Measurements from ENCODE around the gene TEDC1.

GRCh38 chr14:105491366-105491973 is 424 bp downstream of the TEDC1 start:
- TF ChIP-seq CREB1 (CRISPR knock-in tag; IDR thresholded peaks at IDR 0.05) (no peak), TP53 (CRISPR knock-in tag; IDR thresholded peaks at IDR 0.05) (no peak), ZBTB21 (CRISPR knock-in tag; IDR thresholded peaks at IDR 0.05; ENCODE audit: borderline replicate concordance) (no peak)
